ENCODE measurements around the gene ARFGEF2.
"Not testable (repeated sequence)": the region's sequence is repeated elsewhere in the genome, so short reads cannot be mapped to it uniquely, and the experiment has no call there.

ARFGEF2 gene

DNA sequence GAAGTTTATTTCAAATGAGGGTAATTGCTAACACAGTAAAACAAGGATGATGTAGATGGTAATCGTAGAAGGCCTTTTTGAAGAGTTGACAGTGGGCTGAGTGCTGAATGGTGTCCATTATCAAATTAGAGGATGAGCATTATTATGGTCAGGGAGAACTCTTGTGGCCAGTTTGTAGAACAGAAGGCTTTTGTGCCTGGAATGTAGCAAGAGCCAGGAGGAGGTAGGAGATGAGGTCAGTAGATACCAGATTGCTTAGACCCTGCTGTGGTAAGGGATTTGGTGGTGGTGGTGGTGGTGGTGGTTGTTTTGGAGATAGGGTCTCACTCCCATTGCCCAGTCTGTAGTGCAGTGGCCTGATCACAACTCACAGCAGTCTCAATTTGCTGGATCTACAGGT, 130.8 kb downstream of the ARFGEF2 start:
- Mint-ChIP-seq H3K27me3 (ENCODE audit: low read depth) (no peaks in the 10 kb centered on the region), H3K4me1 (ENCODE audit: low read depth) (peaks cover 34% of the 10 kb centered on the region), H3K4me3 (no peak overlapping the region), H3K9me3 (no peaks in the 10 kb centered on the region), H3K27ac (peak overlapping the region; percentile 16), H3K36me3 (ENCODE audit: low read depth) (peaks cover 25% of the 10 kb centered on the region)

DNA sequence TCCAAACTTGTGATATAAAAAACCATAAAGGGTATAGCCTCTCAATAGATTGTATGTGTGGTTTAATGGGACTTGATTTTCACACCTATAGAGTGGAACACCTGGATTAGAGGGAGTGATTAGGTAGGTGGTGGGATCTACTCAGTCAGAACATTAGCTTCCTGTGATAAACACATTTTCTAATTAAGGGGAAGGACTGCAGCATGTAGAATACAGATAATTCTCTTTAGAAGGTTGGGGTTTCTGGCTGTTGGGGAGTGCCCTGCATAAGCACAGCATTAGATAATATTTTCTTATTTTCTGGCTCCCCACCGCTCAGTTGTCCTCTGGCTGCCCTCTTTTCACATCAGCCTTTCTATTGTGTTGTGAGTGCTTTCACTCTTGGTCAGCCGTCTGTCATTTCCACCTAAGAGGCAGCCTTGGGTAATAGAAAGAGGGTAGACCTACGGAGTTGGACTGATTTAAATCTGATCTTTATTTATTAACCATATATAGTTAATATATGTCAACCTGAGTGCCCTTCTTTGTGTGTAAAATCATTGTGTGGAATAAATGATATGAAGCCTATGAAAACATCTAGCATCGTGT, 132.6 kb downstream of the ARFGEF2 start:
- no peak overlapping the region for H3K27ac Mint-ChIP-seq
- peaks cover 18% of the 10 kb centered on the region for H3K36me3 Mint-ChIP-seq (ENCODE audit: low read depth)
- H3K4me1 Mint-ChIP-seq (ENCODE audit: low read depth) = peaks cover 22% of the 10 kb centered on the region
- H3K27me3 Mint-ChIP-seq (ENCODE audit: low read depth) = no peaks in the 10 kb centered on the region
- H3K9me3 Mint-ChIP-seq = no peaks in the 10 kb centered on the region
- no peak overlapping the region for H3K4me3 Mint-ChIP-seq

DNA sequence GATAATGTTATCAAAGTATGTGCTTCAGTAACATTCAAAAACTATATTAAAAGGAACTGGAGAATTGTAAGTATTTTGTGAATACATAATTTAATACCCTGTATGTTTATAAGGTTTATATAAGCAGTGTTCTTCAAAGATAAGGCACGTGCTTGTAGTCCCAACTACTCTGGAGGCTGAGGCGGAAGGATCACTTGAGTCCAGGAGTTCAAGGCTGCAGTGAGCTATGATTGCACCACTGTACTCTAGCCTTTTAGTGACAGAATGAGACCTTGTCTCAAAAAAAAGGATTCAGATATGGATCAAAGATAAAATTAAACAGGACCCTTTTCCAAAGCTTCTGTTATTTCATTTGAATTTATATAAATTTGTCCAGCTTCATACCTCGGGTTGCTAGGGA, 141.8 kb downstream of the ARFGEF2 start:
- Mint-ChIP-seq H3K4me1 (ENCODE audit: low read depth) (peaks cover 9% of the 10 kb centered on the region), H3K27me3 (ENCODE audit: low read depth) (no peaks in the 10 kb centered on the region), H3K27ac (no peak overlapping the region), H3K36me3 (ENCODE audit: low read depth) (peaks cover 29% of the 10 kb centered on the region), H3K4me3 (no peak overlapping the region), H3K9me3 (no peaks in the 10 kb centered on the region)

DNA sequence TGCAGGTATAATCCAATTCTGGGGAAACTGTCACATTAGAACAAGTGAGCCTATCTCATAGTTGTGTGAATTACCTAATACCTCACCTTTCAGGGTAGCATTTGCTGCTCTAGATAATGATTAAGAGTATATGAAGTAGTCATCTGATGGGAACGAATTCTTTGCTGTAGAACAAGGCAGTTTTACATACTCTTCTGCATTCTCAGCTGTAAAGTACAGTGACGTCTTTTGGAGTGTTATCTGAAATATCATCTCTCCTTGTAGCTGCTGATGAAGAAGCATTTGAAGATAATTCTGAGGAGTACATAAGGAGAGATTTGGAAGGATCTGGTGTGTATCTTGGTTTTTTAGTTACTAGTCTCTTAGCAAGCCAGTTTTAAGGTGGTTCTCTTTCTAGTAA, 153.0 kb downstream of the ARFGEF2 start:
- H3K9me3 Mint-ChIP-seq = no peaks in the 10 kb centered on the region
- H3K27ac Mint-ChIP-seq = no peak overlapping the region
- H3K27me3 Mint-ChIP-seq (ENCODE audit: low read depth) = no peaks in the 10 kb centered on the region
- H3K4me1 Mint-ChIP-seq (ENCODE audit: low read depth) = peaks cover 7% of the 10 kb centered on the region
- peaks cover 32% of the 10 kb centered on the region for H3K36me3 Mint-ChIP-seq (ENCODE audit: low read depth)
- H3K4me3 Mint-ChIP-seq = no peak overlapping the region

DNA sequence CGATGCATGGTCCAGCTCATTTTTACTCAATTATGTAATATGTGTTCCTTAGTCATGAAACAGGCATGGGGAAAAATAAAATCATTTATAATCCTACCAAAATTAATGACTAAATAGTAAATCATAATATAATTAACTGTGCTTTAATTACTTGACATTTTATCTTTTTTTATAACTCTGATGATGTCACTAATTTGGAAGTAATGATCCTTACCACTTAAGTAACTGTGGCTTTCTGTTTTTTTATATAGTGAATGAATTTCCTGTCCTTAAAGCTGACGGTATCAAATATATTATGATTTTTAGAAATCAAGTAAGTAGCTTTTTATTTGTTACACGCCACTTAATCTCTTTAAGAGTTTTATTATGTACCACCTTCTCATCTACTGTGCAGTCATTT, 156.8 kb downstream of the ARFGEF2 start:
- H3K27ac Mint-ChIP-seq = no peak overlapping the region
- peaks cover 4% of the 10 kb centered on the region for H3K4me1 Mint-ChIP-seq (ENCODE audit: low read depth)
- H3K27me3 Mint-ChIP-seq (ENCODE audit: low read depth) = no peaks in the 10 kb centered on the region
- peaks cover 34% of the 10 kb centered on the region for H3K36me3 Mint-ChIP-seq (ENCODE audit: low read depth)
- H3K4me3 Mint-ChIP-seq = no peak overlapping the region
- H3K9me3 Mint-ChIP-seq = no peaks in the 10 kb centered on the region

DNA sequence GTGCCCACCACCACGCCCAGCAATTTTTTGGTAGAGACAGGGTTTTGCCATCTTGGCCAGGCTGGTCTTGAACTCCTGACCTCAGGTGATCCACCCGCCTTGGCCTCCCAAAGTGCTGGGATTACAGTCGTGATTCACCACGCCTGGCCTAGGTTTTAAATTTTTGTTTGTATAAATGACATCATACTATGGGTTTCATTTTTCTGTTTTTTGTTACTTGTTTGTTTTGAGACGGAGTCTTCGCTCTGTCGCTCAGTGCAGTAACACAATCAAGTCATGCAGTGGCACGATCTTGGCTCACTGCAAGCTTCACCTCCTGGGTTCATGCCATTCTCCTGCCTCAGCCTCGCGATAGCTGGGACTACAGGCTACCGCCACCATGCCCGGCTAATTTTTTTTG, 160.8 kb downstream of the ARFGEF2 start:
- not testable (repeated sequence) for H3K4me3 Mint-ChIP-seq; H3K27ac Mint-ChIP-seq; H3K9me3 Mint-ChIP-seq; H3K4me1 Mint-ChIP-seq (ENCODE audit: low read depth); H3K27me3 Mint-ChIP-seq (ENCODE audit: low read depth)
- peaks cover 43% of the 10 kb centered on the region for H3K36me3 Mint-ChIP-seq (ENCODE audit: low read depth)

Measured in T-helper 1 cell treated with Interleukin-12 subunit alpha and Interleukin-12 subunit beta and Interleukin-4 antibody, amounts not matched to agents 30 μg/mL and 1 μg/mL, for 36 hours (primary cell).